Stomach (tissue), 4 donors: Measurements from ENCODE around the gene HCAR1.

ENCODE experiments used
- EP300 ChIP-seq: sonication (generic); formaldehyde crosslinking; IDR thresholded peaks from one replicate; pipeline ENCODE4 v1.6.1; 2017; ENCODE audit warnings: antibody characterized with exemption
- TF ChIP-seq, protein P1 (sequence below), 7 experiments: fragments of 450-650 bp in 4 of 7; fragments of 200-600 bp in 3 of 7; sonication (generic) in 3 of 7; IDR thresholded peaks; one replicate each; pipeline ENCODE4 v1.5.1; 2016 to 2019; ENCODE audit warnings: antibody characterized with exemption in 7 of 7, control low read depth in 2 of 7, mild to moderate bottlenecking in 1 of 7

DNA sequence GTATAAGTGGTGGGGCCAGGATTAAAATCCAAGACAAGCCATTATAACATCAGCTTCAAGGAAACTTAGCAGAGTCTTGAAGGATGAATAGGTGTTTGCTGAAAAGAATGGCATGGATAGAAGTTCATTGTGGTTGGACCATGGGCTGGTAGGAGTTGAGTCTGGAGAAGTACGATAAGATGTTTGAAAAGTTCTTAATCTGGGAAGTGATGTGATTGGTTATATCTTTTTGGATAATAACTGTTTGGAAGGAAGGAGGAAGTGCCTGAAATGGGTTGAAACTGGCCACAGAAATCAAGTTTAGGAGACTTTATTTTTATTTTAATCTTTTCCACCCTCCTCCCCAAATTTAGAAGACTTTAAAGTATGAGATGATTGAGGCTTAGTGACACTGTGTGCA, 26.9 kb upstream of the HCAR1 start:
- TF ChIP-seq EP300: no peak
- TF ChIP-seq, protein P1, sequence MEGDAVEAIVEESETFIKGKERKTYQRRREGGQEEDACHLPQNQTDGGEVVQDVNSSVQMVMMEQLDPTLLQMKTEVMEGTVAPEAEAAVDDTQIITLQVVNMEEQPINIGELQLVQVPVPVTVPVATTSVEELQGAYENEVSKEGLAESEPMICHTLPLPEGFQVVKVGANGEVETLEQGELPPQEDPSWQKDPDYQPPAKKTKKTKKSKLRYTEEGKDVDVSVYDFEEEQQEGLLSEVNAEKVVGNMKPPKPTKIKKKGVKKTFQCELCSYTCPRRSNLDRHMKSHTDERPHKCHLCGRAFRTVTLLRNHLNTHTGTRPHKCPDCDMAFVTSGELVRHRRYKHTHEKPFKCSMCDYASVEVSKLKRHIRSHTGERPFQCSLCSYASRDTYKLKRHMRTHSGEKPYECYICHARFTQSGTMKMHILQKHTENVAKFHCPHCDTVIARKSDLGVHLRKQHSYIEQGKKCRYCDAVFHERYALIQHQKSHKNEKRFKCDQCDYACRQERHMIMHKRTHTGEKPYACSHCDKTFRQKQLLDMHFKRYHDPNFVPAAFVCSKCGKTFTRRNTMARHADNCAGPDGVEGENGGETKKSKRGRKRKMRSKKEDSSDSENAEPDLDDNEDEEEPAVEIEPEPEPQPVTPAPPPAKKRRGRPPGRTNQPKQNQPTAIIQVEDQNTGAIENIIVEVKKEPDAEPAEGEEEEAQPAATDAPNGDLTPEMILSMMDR (IDR thresholded peaks at IDR 0.05): no peak
